Esophagus squamous epithelium (tissue), 4 donors: ENCODE data around the gene CCER1.
A peak's percentile ranks its signal among the peaks of the same experiment; 100 is the strongest.

Source experiments
- POLR2A ChIP-seq, 4 donors: fragments of 450-650 bp; IDR thresholded peaks; one replicate each; pipeline ENCODE4 v1.6.1; 2017; ENCODE audit warnings: antibody characterized with exemption in 4 of 4, mild to moderate bottlenecking in 4 of 4, moderate library complexity in 3 of 4
- TF ChIP-seq, protein P1 (sequence below), 6 experiments: fragments of 450-650 bp in 4 of 6; fragments of 200-600 bp in 2 of 6; sonication (generic) in 2 of 6; IDR thresholded peaks; one replicate each; pipeline ENCODE4 v1.5.1; 2016 to 2019; ENCODE audit warnings: antibody characterized with exemption in 6 of 6, mild to moderate bottlenecking in 4 of 6, moderate library complexity in 4 of 6

DNA sequence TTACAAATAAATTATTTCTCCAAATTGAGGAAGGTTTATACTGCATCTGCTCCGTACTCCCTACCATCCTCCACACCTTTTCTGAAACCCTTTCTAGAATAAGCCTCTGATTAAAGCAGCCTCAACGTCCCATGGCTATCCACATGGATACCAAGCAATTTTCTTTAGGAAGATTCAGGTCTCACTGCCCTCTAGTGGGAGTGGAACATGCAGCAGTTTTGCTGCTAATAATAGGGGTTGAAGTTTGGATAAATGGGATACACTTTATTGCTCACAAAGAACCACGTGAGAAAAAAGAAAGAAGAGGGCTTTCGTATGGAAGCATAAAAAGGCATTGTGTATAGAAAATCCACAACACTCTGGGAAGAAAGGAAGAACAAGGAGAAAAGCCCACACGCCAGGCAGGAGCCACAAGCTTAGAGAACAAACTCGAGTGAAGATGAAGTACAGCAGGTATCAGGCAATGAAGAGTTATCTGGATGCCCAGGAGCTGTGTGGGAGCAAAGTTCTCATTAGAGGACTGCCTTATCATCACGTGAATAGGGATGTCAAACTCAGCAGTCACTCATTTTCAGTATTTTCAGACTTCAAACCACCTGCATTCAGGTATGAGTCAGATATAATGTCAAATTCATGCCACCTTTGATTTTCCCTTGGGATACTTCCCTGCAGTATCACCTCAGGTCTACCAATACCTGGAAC is 45.8 kb downstream of the CCER1 start:
- no peak for TF ChIP-seq POLR2A (IDR thresholded peaks at IDR 0.05)
- TF ChIP-seq, protein P1, sequence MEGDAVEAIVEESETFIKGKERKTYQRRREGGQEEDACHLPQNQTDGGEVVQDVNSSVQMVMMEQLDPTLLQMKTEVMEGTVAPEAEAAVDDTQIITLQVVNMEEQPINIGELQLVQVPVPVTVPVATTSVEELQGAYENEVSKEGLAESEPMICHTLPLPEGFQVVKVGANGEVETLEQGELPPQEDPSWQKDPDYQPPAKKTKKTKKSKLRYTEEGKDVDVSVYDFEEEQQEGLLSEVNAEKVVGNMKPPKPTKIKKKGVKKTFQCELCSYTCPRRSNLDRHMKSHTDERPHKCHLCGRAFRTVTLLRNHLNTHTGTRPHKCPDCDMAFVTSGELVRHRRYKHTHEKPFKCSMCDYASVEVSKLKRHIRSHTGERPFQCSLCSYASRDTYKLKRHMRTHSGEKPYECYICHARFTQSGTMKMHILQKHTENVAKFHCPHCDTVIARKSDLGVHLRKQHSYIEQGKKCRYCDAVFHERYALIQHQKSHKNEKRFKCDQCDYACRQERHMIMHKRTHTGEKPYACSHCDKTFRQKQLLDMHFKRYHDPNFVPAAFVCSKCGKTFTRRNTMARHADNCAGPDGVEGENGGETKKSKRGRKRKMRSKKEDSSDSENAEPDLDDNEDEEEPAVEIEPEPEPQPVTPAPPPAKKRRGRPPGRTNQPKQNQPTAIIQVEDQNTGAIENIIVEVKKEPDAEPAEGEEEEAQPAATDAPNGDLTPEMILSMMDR (IDR thresholded peaks at IDR 0.05) = peak; percentile 25 to 83 (median 52)
